GM21576 (cell line): ENCODE measurements around the gene CCT6B.
A peak's percentile ranks its signal among the peaks of the same experiment; 100 is the strongest.
"Not testable (repeated sequence)": the region's sequence is repeated elsewhere in the genome, so short reads cannot be mapped to it uniquely, and the experiment has no call there.

ENCODE experiments used
- ATAC-seq: cut with Tn5 transposase; IDR thresholded peaks from one replicate; pipeline ENCODE4 v1.9.1; 2021; ENCODE audit warnings: mild to moderate bottlenecking, moderate library complexity; ENCODE audit not compliant: unreplicated experiment

The CCT6B gene

GRCh38 chr17:34980681-34981537, 19.6 kb upstream of the CCT6B start:
- ATAC-seq: peak; percentile 74

DNA sequence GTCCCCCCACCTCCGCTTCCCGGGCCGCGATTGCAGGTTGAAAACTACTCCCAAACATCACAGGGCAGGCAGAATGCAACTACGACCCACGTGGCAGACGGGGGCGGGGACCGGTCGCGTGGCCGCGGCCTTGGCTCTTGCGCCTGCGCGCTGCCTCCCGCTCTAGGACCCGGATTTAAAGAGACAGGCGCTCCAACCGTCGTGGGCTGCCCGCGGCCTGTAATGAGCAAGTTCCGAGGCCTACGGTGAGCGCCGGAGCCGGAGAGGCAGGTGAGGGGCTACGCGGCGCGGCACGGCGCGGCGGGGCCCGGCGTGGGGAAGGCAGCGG, 19.1 kb upstream of the CCT6B start, which contains the start of gene LIG3:
TSS of gene LIG3 (plus strand) at position 160 of the 328 bp plus-strand sequence. CDS start 2,494 bp downstream, outside the sequence.
- peak; percentile 72 for ATAC-seq

DNA sequence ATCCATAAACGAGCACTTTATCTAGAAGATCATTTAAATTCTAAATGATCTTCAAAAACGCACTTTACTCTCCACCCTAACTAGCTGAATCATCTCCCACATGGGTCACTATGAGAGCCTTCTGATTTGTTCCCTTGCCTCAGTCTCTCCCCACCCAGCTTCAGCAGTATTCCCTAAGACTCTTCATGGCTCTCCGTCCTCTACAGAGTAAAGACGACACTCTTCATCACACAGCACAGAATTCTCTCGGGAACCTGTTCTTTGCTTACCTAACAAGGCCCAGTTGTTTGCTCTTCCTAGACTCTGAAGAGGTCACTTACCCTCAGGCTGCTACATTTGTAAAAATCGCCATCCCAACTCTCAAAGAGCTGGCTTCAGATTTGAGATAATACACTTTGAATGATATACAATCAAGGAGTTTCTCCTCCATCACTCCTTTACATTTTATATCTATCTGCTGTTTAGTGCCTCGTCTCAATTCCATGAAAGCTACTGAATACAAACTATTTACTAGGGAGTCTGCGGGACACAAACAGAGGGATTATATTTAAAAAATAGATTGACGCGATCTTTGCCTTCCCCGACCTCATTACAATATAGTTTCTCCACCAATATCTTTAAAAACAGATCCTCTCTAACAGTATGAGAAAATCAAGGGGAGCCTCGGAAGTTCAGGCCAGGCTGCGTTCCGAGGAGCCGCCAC, 18.5 kb upstream of the CCT6B start:
- no peak for ATAC-seq

DNA sequence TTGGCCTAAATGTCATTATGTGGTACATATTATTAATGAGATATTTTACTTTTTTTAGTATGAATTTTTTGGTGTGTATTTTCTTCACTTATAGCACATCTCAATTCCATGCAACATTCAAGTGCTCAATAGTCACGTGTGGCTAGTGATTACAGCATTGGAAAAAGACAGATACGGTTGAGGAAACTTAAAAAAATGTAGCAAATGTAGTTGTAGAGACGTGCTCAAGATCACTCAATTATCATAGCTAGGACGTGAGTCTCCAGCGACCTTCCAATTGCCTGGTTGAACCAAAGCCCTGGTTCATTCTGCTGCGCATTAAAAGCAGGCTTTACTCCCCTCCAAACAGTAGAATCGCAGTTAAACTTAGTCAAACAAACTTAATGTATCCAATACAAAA, 17.9 kb upstream of the CCT6B start:
- no peak for ATAC-seq

GRCh38 chr17:34974794-34975785, 13.8 kb upstream of the CCT6B start:
- no peak for ATAC-seq

DNA sequence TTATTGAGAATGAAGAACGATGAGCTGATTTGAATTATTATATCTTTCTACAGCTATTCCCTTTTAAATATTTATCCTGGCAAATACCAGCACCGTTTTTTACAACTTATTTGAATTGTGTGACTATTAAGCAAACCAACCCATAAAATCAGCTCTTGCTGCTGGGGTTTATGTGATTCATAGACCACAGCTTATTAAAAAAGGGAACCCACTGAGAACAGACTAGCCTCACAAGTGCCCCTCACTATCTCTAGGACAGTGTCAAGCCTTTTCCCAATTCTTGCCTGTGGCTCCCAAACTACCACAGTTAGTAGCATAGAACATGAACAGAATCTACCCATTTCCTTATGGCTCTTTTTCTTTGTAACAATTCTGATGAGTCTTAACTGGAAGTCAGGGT, 12.9 kb upstream of the CCT6B start:
- no peak for ATAC-seq

- no peak for ATAC-seq
Measured at GRCh38 chr17:34958438-34958837, 2.8 kb downstream of the CCT6B start.

GRCh38 chr17:34950780-34951179, 10.5 kb downstream of the CCT6B start:
- ATAC-seq: not testable (repeated sequence)

- ATAC-seq: no peak
Measured at GRCh38 chr17:34930283-34930682, 31.0 kb downstream of the CCT6B start.

GRCh38 chr17:34926661-34927060, 34.6 kb downstream of the CCT6B start:
- ATAC-seq: no peak

GRCh38 chr17:34920676-34921075, 40.6 kb downstream of the CCT6B start:
- no peak for ATAC-seq

DNA sequence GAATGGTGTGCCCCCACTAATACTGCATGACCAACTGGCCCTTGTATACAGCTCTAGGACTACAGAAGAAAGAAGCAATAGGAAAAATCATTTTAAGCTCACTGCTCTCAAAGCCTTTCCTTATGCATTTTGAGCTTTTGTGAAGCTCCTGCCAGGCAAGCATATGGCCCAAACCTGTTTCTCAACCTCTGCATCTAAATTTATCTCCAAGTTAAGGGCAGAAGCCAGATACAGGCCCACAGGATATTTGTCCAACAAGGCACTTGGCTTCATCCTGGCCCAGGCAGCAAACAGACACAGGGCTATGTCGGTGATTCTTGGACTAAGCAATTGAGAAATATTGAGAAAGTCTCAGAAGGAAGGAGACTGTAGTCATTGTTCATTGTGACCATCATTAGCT, 43.9 kb downstream of the CCT6B start:
- no peak for ATAC-seq

DNA sequence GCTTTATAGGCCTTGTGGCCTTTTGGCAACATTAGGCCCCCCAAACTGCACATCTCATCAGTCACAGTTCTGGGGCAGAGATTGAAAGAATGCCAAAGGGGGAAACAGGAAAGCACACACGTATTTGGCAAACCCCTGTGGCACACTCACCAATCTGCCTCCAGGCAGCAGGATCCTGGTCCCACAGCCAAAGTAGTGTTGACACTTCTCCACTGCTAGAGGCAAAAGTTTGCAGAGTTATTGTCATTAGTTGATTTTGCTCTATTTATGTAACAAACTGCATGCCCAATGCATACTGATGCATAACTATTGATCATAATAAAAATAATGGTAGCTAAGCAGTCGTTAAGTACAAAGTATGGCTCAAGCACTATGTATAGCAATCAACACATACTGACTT, 45.1 kb downstream of the CCT6B start:
- ATAC-seq: no peak

DNA sequence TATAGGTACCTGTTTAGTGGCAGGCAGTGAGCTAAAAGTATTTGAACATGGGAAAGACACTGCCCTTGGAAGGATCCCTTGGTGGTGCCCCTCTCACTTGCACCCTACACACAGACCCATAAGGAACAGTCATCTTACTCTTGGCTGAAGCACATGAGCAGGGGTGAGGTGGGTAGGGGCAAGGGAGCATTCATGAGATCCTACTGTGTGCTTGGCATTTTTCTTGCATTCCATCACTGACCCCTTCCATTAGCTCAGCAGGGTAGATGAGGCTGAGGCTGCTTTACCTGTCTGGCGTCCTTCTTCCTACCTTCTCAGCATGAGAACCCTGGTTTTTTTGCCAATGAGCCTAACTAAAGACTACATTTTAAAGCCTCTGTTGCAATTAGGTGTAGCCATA, 48.3 kb downstream of the CCT6B start:
- ATAC-seq: no peak

DNA sequence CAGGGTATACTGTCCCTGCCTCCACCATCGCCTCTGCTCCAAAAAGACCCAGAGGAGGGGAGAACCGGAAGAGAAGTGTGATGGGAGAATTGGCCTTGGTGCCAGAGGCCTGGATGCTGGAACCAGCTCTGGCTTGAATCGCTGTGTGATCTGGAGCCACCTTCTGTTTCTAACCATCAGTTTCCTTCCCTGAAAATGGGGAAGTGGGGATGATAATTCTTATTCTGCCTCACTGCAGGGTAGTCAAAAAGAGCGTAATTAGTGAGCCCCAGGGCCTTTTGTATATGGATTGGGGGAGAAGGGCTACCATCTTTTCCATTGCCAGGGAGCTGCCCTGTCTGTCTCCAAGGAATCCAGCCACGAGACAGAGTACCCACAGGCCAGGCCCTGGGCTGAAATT, 52.2 kb downstream of the CCT6B start:
- ATAC-seq: no peak

DNA sequence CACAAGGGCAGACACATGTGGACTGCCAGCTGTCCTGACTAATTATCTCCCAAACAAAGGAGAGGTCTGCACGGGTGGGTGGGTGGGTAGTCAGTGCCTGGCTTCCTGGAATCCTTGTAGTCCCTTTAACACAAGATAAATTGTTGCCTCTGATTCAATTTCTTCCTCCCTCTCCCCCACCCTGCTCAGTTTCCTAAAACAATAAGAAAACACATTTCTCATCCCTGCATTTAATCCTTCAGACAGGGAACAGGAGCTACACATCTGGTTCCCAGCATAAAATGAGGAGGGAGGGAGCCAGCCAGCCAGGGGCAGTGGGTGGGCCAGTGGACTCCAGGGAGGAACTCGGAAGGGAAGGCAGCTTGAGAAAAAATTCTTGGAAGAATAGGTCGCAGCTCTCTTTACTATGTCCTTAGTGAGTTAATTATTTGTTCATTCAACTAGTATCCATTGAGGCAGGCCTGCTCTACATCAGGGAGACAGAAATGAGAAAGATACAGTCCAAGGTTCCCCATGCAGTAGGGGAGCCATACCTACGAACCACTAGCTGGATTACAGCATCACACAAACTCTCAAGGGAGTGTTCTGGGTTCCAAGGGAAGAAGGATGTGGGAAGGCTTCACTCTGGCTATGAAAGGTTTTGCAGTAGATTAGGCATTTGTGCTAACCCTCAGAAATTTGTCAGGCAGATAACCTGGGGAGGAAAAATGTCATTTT, 58.3 kb downstream of the CCT6B start:
- no peak for ATAC-seq

DNA sequence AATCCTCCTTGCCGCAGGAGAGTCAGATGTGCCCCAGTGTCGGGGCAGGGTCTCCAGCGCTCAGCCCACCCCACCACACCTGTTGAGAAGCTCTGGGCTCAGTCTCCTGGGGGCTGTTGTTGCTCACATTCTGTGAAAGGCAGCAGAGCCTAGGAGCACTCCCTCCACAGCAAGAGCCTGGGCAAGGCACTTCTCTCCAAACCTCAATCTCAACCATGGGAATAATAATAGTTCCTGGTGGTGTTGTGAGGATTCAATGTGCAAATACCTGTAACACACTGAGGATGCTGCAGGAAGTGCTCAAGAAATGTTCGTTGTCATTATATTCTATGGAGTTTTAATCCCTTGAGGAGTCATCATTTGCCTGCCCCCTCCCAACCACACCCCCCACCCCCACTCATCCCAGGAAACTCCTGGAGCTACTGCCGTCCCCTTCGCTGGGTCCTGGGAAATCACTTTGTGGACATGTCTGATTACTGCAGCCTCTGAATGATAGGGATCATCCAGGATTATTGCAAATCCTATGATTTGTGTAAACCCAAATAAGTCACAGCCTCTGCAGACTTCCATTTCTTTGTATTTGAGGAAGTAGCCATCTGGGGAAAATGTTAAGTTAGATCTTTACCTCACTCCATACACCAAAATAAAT, 61.5 kb downstream of the CCT6B start:
- ATAC-seq: no peak

- ATAC-seq: no peak
Measured at GRCh38 chr17:34895383-34895782, 65.9 kb downstream of the CCT6B start.

- ATAC-seq: no peak
Measured at GRCh38 chr17:34894964-34895363, 66.3 kb downstream of the CCT6B start.
